HAP-1 (cell line): ENCODE measurements around the gene TCF4.

Experiments
- DNase-seq, 2 experiments: peaks; one replicate each; pipeline ENCODE4 v3.0.0-alpha.2; 2016 to 2020; ENCODE audit warnings: low spot score in 2 of 2
- H3K27me3 ChIP-seq: fragments of 250-450 bp; sonication (Bioruptor Pico); 2 replicates; pipeline ENCODE4 v1.5.1; 2020; ENCODE audit warnings: low read depth, mild to moderate bottlenecking, moderate library complexity
- H3K36me3 ChIP-seq: fragments of 250-450 bp; sonication (Bioruptor Pico); replicated peaks from 2 replicates; pipeline ENCODE4 v1.5.1; 2020; ENCODE audit warnings: mild to moderate bottlenecking
- H3K4me1 ChIP-seq: fragments of 250-450 bp; sonication (Bioruptor Pico); 2 replicates; pipeline ENCODE4 v1.5.1; 2020; ENCODE audit warnings: mild to moderate bottlenecking
- H3K4me3 ChIP-seq: fragments of 250-450 bp; sonication (Bioruptor Pico); 2 replicates; pipeline ENCODE4 v1.5.1; 2020; ENCODE audit warnings: mild to moderate bottlenecking, moderate library complexity
- H3K9me3 ChIP-seq: fragments of 250-450 bp; sonication (Bioruptor Pico); 2 replicates; pipeline ENCODE4 v1.5.1; 2020; ENCODE audit warnings: mild to moderate bottlenecking, moderate library complexity
- in situ Hi-C: fragments of 300-500 bp; cut with MboI; formaldehyde crosslinking; loops from 3 replicates; pipeline ENCODE4 v1.14.3; 2020; ENCODE audit warnings: low sequenced_read_pairs, inconsistent platforms, mixed read lengths

TCF4 gene

DNA sequence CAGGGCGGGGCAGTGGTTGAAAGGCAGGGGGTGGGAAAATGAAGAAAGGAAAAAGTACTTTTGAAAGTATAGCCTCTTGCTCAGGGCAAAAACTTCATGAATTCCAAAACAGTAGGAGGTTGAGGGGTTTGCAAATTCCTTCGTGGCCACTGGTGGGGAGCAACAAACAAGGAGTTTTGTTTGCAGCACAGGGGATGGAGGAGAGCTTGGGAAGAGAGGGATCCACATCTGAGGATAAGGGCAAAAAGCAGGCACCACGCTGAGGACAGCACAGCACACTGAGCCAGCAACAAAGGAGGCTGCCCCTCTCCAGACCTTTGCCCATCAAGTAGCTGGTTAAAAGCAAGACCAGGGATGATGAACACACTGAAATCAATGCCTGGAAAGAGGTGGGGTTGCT lies 148.9 kb downstream of the TCF4 start:
- no peaks in the 10 kb centered on the region for H3K27me3 ChIP-seq
- no peaks in the 10 kb centered on the region; the same call in 1 of the 2 replicates for H3K4me1 ChIP-seq
- no peaks in the 10 kb centered on the region for H3K36me3 ChIP-seq
- no peak overlapping the region for H3K4me3 ChIP-seq
- in situ Hi-C loops: no loop called here
- no peak for DNase-seq
- H3K9me3 ChIP-seq: no peaks in the 10 kb centered on the region

DNA sequence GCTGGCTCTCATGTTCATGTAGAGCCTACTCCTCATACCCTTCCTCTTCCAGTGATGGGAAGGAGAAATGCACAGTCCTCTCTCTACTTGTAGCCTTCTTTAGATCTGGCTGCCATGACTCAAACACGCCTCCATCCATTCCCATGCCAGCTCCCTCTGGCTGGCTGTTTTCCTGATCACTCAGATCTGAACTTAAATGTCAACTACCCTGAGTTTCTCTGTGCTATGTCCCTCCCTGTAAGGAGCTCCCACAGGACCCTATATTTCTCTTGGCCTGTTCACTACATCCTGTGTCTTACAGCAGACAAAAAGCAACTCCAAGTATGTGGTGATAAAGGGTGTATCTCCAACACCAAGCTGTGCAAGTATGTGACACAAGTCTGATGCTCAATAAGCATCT lies 152.4 kb downstream of the TCF4 start:
- DNase-seq: no peak
- no peak overlapping the region for H3K4me3 ChIP-seq
- in situ Hi-C loops: no loop called here
- H3K4me1 ChIP-seq: no peaks in the 10 kb centered on the region; the same call in 1 of the 2 replicates
- no peaks in the 10 kb centered on the region for H3K36me3 ChIP-seq
- no peaks in the 10 kb centered on the region for H3K9me3 ChIP-seq
- no peaks in the 10 kb centered on the region for H3K27me3 ChIP-seq

DNA sequence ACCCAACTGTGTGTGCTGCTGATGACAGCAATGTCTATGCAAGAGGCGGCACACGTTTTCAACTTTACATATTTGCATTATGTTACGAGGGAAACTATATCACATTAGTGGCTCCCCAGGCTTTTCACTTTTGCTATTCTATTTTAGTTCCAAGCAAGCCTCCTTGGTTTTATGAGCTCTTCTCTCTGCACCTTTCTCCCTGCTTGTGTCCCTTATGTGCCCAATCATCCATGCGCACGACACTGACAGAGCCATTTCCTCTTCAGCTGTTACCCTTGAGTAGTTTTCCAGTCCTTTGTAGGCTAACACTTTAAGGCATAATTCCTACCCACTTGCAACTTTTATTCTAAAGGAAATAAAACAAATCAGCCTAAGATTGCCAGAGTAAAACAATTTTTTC lies 154.3 kb downstream of the TCF4 start:
- no peak for DNase-seq
- in situ Hi-C loops: no loop called here
- Histone ChIP-seq H3K9me3 (no peaks in the 10 kb centered on the region), H3K4me3 (no peak overlapping the region), H3K36me3 (no peaks in the 10 kb centered on the region), H3K4me1 (no peaks in the 10 kb centered on the region; the same call in 1 of the 2 replicates), H3K27me3 (no peaks in the 10 kb centered on the region)

DNA sequence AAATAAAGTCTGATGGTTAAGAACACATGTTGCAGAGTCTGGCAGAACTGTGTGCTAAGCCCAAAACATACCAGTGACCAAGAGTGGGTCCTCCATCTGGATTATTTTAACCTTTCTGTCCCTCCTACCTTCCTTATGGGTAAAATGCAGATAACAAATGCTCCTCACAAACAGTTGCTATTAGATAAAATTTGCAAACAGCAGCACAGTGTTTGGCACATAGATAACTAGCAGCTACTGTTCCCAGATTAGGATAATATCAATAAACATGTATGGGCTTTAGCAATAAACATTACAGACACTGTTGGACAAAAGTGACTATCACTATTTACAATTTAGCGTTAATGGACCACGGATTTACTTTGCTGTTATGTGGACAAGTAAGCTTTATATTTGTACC lies 154.9 kb downstream of the TCF4 start:
- Histone ChIP-seq H3K36me3 (no peaks in the 10 kb centered on the region), H3K4me3 (no peak overlapping the region), H3K4me1 (no peaks in the 10 kb centered on the region; the same call in 1 of the 2 replicates), H3K27me3 (no peaks in the 10 kb centered on the region), H3K9me3 (no peaks in the 10 kb centered on the region)
- in situ Hi-C loops: no loop called here
- DNase-seq: no peak

DNA sequence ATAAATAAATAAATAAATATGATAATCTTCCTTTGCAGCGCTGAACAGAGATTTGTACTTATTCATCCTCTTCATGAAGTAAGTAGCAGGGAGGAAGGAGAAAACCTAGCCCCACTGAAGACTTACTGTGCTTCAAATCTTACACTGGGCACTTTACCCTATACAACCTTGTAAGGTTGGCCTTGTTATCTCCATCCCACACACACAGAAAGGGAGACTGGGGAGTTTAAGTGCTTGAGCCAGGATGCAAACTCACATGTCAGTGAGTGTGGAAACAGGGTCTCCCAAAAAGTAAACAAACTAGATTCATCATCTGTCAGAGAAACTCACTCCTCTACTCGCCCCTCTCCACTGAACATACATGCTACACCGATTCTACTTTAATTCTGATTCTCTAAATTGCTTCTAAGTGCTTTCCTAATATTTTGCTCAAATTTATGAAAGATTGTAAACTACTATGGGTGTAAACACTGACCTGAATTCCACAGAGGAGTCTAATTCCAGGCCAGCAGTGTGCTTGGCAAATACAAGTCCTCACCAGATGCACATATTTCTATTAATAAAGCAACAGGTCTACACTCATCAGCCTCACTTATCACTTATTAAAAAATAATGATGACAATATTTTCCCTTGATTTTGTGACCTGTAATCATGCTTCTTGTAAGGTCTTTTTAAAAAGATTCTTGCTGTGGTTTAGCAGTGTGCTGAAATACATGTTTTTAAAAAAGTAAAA lies 155.5 kb downstream of the TCF4 start:
- H3K36me3 ChIP-seq: no peaks in the 10 kb centered on the region
- H3K4me3 ChIP-seq: no peak overlapping the region
- H3K9me3 ChIP-seq: no peaks in the 10 kb centered on the region
- no peaks in the 10 kb centered on the region for H3K27me3 ChIP-seq
- DNase-seq: no peak
- H3K4me1 ChIP-seq: no peaks in the 10 kb centered on the region; the same call in 1 of the 2 replicates
- in situ Hi-C loops: no loop called here

DNA sequence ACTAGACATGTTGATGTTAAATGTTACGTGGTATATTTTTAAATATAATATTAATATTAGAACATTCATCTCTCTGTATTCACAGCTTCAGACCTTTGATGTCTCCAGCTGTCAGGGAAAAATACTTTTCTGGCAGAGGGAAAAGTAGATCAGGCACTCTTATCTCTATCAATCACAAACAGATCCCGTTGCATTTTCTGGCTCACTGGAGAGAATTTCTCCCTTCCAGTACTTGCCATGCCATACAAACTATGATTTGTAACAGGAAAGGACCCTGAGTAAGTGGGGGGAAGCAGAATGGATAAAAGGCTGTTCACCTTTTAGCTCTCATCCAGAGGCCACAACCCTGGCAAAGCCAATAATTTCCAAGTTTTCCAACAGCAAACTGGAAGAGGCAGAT lies 158.0 kb downstream of the TCF4 start:
- Histone ChIP-seq H3K27me3 (no peaks in the 10 kb centered on the region), H3K9me3 (no peaks in the 10 kb centered on the region), H3K36me3 (no peaks in the 10 kb centered on the region), H3K4me3 (no peak overlapping the region), H3K4me1 (no peaks in the 10 kb centered on the region; the same call in 1 of the 2 replicates)
- DNase-seq: no peak
- in situ Hi-C loops: no loop called here

DNA sequence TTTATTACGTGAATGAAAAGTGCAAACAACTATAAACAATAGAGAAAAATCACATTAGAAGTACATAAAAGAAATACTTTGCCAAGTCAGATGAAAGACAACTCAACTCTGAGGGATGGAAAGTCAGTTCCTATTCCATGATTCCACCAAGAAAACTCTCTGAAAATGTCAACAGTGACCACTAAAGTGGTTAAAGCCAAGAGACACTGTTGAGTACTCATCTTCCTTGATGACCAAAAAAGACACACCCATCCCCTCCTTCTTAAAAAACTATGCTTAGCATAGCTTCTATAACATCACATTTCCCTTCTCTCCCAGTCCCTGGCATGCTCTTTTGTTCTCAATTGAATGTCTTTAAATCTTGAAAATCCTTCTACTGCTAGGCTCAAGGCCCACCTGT lies 160.0 kb downstream of the TCF4 start:
- Histone ChIP-seq H3K27me3 (no peaks in the 10 kb centered on the region), H3K4me3 (no peak overlapping the region), H3K4me1 (no peaks in the 10 kb centered on the region), H3K36me3 (no peaks in the 10 kb centered on the region), H3K9me3 (no peaks in the 10 kb centered on the region)
- DNase-seq: no peak
- in situ Hi-C loops: no loop called here

DNA sequence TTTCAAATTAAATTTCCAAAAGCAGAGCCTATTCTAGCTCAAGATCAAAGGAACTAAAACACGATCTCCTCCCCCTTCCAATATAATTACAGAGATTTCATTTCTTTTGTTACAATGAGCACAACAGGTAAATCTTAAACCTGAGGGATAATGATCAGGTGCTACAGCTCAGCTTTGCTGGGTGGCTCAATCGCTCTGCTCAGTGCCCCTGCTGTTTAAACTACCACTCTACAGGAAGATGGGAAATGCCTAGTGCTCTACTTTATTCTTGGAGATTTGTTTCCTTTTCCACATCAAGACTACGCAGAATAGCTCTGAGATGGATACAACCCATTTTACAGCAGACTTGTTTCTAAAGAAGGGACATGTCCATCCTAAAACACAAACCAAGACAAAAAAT lies 162.3 kb downstream of the TCF4 start:
- in situ Hi-C loops: no loop called here
- DNase-seq: no peak
- Histone ChIP-seq H3K36me3 (no peaks in the 10 kb centered on the region), H3K4me1 (no peaks in the 10 kb centered on the region), H3K9me3 (no peaks in the 10 kb centered on the region), H3K27me3 (no peaks in the 10 kb centered on the region), H3K4me3 (no peak overlapping the region)

DNA sequence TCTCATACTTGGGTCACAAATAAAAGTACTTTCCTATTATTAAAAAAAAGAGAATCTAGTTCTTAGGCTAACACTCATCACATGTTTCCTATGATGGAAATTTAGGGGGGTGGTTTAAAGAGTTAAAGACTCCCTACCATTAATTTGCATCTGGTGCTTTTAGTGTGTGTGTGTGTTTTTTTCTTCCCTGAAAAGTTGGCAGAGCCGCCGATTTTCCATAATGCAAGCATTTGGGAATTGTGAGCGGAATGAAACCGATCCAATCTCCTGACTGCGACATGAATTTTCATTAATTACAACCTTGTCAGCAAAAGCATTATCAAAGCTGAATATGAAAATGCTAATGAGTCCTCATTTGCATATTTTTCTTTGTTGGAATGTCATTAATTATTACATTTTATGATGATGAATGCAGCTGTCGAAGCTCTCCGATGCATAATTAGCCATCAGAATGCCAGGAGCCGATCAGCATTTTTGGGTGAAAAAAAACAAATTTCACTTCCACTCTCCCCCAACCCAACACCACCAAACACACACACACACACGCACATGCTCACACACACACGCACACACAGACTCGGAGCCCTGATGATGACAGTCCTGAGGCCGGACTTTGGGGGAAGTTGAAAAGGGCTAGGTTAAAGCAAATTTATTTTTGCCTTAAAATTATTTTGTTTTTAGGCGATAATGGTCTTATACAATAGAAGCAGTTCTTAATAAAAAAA lies 165.4 kb downstream of the TCF4 start:
- no peaks in the 10 kb centered on the region for H3K36me3 ChIP-seq
- no peaks in the 10 kb centered on the region for H3K27me3 ChIP-seq
- DNase-seq: no peak
- H3K4me3 ChIP-seq: no peak overlapping the region
- H3K4me1 ChIP-seq: peaks cover 9% of the 10 kb centered on the region
- in situ Hi-C loops: loop anchor here (25.0 kb wide), 2 partner anchors 165 to 315 kb away; partner anchors contain the start of gene TCF4
- H3K9me3 ChIP-seq: no peaks in the 10 kb centered on the region

DNA sequence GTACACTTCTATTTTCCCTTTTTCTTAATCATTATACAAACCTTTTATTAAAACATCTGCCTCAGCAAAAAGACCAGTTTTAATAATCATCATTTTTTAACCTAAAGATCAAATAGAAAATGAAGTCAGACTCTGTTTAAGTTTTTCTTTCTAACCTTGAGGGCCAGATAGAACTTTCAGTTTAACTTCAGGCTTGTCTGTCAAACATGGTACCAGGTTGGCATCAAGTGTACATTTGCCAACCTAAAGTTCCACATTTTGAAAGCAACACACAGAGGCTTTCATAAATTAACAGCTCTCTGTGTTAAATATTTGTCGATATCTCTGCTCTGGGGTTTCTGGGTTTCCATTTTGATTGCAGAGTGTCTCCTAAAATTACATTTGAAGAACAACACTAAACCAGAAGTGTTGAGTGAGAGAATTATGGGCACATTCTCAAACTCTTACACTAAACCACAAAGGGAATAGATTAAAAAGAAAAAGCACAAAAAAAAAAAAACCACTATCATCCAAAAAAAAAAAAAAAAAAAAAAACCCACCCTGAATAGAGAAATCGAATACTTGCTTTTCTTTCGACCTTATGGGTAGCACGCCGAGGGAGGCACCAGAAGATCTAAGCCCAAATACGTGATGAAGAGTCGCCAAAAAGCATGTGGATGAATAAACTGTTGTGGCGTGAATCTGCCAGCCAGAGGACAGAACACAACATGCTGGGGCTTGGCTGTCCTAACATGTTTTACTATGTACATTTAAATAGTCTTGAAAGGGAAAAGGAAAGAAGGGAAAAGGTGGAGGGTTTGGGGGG lies 166.2 kb downstream of the TCF4 start:
- DNase-seq: no peak
- H3K27me3 ChIP-seq: no peaks in the 10 kb centered on the region
- no peaks in the 10 kb centered on the region for H3K9me3 ChIP-seq
- peaks cover 9% of the 10 kb centered on the region for H3K4me1 ChIP-seq
- no peaks in the 10 kb centered on the region for H3K36me3 ChIP-seq
- in situ Hi-C loops: loop anchor here (25.0 kb wide), 2 partner anchors 165 to 315 kb away; partner anchors contain the start of gene TCF4
- H3K4me3 ChIP-seq: no peak overlapping the region

DNA sequence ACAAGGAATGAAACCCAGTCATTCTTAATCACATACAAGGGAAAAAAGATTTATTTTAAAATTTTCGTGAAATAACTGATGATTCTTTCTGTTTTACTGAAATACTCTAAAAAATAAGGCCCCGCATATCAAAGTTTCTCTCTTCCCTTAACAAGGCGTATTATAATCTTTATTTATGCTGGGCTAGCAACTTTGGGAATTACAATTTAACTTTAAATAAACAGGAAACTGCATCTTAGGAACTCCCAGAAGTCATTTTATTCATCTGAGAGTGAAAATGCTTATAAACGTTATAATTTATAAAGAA lies 166.7 kb downstream of the TCF4 start:
- in situ Hi-C loops: loop anchor here (25.0 kb wide), 2 partner anchors 166 to 316 kb away; partner anchors contain the start of gene TCF4
- Histone ChIP-seq H3K4me3 (no peak overlapping the region), H3K36me3 (no peaks in the 10 kb centered on the region), H3K9me3 (no peaks in the 10 kb centered on the region), H3K27me3 (no peaks in the 10 kb centered on the region), H3K4me1 (peaks cover 9% of the 10 kb centered on the region)
- DNase-seq: no peak

DNA sequence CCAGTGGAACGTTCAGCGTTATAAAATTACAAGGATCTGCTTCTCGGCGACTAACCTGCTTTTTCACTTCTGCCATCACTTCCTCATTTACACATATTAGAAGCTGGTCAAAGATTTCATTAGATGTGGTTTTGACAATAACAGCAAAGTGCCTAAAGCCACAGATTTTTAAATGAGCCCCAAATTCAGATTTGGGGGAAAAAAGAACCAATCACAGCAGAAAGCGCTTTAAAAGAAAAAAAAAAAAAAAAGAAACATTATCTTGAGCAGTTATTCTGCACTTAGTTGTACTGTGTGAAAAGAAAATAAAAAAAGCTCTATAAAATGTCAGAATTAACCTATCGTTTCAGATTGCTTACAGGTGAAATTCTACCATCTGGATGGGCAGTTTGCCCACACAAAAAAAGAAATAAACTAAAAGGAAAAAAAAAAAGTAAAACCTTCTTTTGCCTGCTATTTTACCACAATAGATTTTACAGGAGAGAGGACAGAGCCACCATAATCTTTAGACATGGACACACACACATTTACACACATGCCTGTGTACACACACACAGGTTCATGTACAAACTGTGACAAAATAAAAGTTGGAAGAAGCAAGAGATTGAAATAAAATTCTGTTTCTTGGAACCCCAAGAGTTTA lies 167.2 kb downstream of the TCF4 start:
- peaks cover 9% of the 10 kb centered on the region for H3K4me1 ChIP-seq
- DNase-seq: no peak
- H3K36me3 ChIP-seq: no peaks in the 10 kb centered on the region
- no peaks in the 10 kb centered on the region for H3K27me3 ChIP-seq
- in situ Hi-C loops: loop anchor here (25.0 kb wide), 2 partner anchors 167 to 317 kb away; partner anchors contain the start of gene TCF4
- no peak overlapping the region for H3K4me3 ChIP-seq
- H3K9me3 ChIP-seq: no peaks in the 10 kb centered on the region

DNA sequence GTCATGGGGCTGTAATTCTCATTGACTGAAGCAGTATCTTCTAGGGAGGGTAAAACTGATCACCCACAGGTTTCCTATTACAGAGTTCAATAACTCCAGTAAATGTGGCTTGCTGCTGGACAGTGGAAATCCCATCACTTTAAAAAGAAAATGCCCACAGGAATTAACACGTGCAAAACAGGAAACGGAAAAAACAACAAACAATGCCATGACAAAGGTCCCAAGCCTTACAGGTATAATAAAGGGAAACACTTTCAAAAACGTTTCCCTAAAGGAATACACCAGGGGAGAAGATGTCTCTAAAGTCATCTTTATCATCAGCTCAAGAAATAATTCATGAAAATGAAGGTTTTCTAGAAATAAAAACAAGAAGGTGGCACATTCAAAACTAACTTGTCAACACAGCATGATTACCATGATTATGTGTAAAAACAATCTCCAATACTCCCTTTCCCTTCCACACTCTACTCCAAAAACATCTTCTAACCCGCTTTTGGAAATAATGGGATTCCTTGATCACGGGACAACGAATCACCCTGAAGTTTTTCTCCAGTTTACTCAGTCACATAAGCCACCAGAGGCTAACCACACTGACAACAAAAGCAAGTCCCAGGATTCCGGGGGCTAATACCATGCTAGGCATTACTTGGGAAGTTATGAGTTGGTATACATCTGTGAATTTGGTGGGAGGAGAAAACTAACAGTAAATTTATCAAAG lies 167.9 kb downstream of the TCF4 start:
- H3K36me3 ChIP-seq: no peaks in the 10 kb centered on the region
- H3K4me3 ChIP-seq: no peak overlapping the region
- H3K9me3 ChIP-seq: no peaks in the 10 kb centered on the region
- no peak for DNase-seq
- H3K4me1 ChIP-seq: peaks cover 11% of the 10 kb centered on the region
- in situ Hi-C loops: loop anchor here (10.0 to 25.0 kb wide), 3 partner anchors 167 to 317 kb away; partner anchors contain the start of gene TCF4
- no peaks in the 10 kb centered on the region for H3K27me3 ChIP-seq
